Kidney epithelial cell (primary cell): ENCODE data around the gene MAP1B. TPM values are rescaled to one million over a fixed set of nuclear protein-coding genes. Genes with fewer than 3 reads are reported as not detected.

Source experiments
- DNase-seq: peaks from one replicate; pipeline ENCODE4 v3.0.0-alpha.2; 2010; ENCODE audit warnings: low read depth
- H3K27me3 ChIP-seq: 2 replicates; pipeline ENCODE4 v1.6.0; 2011; ENCODE audit warnings: low read length; ENCODE audit not compliant: control insufficient read depth, insufficient read depth
- H3K36me3 ChIP-seq: 2 replicates; pipeline ENCODE4 v1.5.1; 2011; ENCODE audit warnings: low read length; ENCODE audit not compliant: control insufficient read depth, insufficient read depth
- H3K4me3 ChIP-seq: 2 replicates; pipeline ENCODE4 v1.5.1; 2011; ENCODE audit warnings: low read depth, mild to moderate bottlenecking, control low read depth, low read length
- total RNA-seq: library from RNA; depleted of rRNA; stranded (reverse); fragments of >200 nt; gene quantifications from 2 replicates; pipeline ENCODE4 v1.2.3, GENCODE V29; 2015
- TF ChIP-seq, protein P1 (sequence below): IDR thresholded peaks from 2 replicates; pipeline ENCODE4 v1.5.1; 2011; ENCODE audit warnings: mild to moderate bottlenecking, moderate library complexity, low read length, control low read depth, inconsistent platforms; ENCODE audit not compliant: insufficient read depth, poor library complexity, severe bottlenecking

The MAP1B gene
- total RNA-seq, 1 donor from 2014 or later: 136 TPM

DNA sequence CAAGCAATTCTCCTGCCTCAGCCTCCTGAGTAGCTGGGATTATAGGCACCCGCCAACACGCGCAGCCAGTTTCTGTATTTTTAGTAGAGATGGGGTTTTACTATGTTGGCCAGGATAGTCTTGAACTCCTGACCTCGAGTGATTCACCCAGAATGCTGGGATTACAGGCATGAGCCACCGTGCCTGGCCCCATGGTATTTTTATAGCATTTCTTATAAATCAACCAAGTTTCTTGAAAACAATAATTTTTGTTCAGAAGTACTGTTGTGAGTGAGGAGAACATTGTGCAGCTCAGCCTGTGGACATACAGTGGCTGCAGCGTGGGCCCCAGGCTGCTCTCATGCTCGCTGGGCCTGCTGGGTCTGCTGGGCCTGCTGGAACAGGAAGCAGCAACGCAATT lies 45.3 kb downstream of the MAP1B start:
- DNase-seq: no peak
- H3K4me3 ChIP-seq: no peak overlapping the region

DNA sequence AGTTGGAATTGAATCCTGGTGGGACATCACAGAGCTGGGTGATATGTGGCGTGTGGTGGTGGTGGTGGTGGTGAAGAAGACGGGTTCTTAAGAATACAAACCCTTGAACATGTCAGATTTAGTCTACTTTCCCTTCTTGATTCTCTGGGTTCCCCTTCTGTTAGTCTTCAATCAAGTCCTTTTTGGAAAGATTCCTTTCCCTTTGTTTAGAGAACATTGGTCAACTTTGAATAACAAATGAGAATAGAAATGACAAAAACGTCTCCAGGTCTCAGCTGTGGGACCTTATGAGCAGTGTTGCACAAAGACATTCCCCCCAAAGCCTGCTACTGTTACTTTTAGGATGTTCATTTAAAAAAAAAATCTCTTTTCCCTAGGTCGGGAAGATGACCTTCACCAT lies 46.3 kb downstream of the MAP1B start:
- TF ChIP-seq, protein P1, sequence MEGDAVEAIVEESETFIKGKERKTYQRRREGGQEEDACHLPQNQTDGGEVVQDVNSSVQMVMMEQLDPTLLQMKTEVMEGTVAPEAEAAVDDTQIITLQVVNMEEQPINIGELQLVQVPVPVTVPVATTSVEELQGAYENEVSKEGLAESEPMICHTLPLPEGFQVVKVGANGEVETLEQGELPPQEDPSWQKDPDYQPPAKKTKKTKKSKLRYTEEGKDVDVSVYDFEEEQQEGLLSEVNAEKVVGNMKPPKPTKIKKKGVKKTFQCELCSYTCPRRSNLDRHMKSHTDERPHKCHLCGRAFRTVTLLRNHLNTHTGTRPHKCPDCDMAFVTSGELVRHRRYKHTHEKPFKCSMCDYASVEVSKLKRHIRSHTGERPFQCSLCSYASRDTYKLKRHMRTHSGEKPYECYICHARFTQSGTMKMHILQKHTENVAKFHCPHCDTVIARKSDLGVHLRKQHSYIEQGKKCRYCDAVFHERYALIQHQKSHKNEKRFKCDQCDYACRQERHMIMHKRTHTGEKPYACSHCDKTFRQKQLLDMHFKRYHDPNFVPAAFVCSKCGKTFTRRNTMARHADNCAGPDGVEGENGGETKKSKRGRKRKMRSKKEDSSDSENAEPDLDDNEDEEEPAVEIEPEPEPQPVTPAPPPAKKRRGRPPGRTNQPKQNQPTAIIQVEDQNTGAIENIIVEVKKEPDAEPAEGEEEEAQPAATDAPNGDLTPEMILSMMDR: no peak
- no peaks in the 10 kb centered on the region for H3K36me3 ChIP-seq

More for the DNA sequence above, 45.3 kb downstream of the MAP1B start:
- Histone ChIP-seq H3K36me3 (no peaks in the 10 kb centered on the region), H3K27me3 (no peaks in the 10 kb centered on the region)
- TF ChIP-seq, protein P1: no peak

DNA sequence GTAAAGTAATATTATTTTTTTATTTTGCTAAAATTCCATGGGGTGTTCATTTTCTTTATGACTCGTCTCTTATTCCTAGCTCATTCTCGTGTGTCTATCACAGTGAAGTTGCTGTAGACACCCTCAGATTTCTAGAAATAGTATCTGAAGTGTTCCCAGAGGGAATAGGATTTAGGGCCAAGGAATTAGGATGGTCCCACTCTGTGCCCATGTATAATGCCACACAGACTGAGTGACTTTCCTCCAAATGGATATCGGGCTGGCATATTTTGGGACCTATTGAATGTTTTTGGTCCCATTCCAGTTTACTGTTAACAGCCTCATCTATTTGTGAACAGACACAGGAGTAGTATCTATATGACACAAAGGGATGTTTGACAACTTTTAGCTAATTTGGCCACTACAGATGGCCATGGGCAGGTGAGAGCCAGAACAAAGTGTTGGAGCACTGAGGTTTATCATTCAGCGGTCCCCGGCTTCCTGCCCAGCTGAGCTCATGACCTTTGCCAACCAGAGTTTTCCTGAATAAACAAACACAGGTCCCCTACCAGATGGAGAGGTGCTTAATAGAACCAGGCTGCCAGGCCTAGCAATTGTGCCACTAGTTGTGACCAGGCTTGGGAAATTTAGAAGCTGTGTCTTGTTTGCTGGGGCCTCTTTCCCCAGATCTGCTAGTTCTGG lies 46.9 kb downstream of the MAP1B start:
- TF ChIP-seq, protein P1: no peak
- no peak overlapping the region for H3K4me3 ChIP-seq
- no peak for DNase-seq
- no peaks in the 10 kb centered on the region for H3K27me3 ChIP-seq
- no peaks in the 10 kb centered on the region for H3K36me3 ChIP-seq

More for the DNA sequence above, 46.3 kb downstream of the MAP1B start:
- Histone ChIP-seq H3K4me3 (no peak overlapping the region), H3K27me3 (no peaks in the 10 kb centered on the region)
- DNase-seq: no peak

DNA sequence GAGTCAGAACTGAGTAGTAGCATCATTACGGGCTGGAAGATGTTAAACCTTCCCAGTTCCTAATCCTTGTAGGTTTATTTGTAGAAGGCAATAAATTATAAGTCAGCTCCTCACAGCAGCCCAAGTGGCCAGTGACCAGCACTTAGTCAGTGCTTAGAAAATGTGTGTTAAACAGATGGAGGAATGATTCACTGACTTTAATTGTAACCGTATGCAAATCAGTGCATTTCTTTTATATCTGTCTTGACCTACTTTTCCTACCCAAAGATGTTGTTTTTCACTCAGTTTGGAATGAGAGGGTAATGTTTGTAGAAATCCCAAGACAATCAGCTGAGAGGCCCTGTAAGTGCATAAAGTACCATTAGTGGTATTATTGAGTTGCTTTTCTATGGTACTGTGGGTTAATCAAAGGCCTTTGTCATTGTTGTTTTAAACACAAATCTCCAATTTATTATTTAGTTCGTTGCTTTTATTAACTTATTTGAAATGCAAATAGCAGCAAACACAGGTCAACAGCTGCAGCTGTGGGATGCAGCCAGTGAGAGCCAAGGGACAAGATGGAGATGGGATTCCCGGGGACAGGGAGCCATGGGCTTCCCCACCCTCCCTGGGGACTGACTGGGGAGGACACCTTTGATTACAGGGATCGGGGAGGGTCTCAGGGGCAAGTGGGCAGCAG lies 49.8 kb downstream of the MAP1B start:
- DNase-seq: no peak
- TF ChIP-seq, protein P1: no peak
- no peaks in the 10 kb centered on the region for H3K27me3 ChIP-seq
- H3K36me3 ChIP-seq: no peaks in the 10 kb centered on the region
- no peak overlapping the region for H3K4me3 ChIP-seq

DNA sequence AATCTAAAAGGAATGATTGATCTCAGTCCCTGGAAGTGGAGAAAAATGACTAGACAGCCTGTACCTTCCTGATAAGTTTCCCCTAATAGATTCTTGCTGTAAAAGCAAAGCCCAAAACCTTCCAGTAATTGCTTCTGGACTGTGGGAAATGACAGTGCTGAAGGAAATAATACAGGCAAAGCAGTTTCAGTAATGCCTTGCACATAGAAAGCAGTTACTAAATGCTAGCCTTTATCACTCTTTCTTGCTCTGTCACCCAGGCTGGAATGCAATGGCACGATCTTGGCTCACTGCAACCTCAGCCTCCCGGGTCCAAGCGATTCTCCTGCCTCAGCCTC lies 50.3 kb downstream of the MAP1B start:
- DNase-seq: no peak
- no peak overlapping the region for H3K4me3 ChIP-seq
- no peaks in the 10 kb centered on the region for H3K36me3 ChIP-seq
- TF ChIP-seq, protein P1: no peak
- no peaks in the 10 kb centered on the region for H3K27me3 ChIP-seq
